Natural killer cell (primary cell): Measurements from ENCODE around the gene AGK. TPM values are rescaled to one million over a fixed set of nuclear protein-coding genes. Genes with fewer than 3 reads are reported as not detected.

ENCODE experiments used
- ATAC-seq, 3 donors: fragments of 150-1000 bp in 2 of 3; fragments of 200-7000 bp in 1 of 3; cut with Tn5 transposase; 1 replicate in 1 of 3; 2 replicates in 2 of 3; pipeline ENCODE4 v1.10.0; 2021; ENCODE audit warnings: mild to moderate bottlenecking in 2 of 3, moderate library complexity in 2 of 3
- DNase-seq, 2 donors: peaks; one replicate each; pipeline versions ENCODE4 v3.0.0 to v3.0.0-alpha.2; 2013 to 2021; ENCODE audit warnings: mixed read lengths in 1 of 2
- H3K27ac ChIP-seq: one replicate; pipeline ENCODE4 v1.5.1; 2013; ENCODE audit warnings: mild to moderate bottlenecking, low read length
- H3K27me3 ChIP-seq: one replicate; pipeline ENCODE4 v1.6.1; 2013; ENCODE audit warnings: low read length; ENCODE audit not compliant: control insufficient read depth, insufficient read depth
- H3K36me3 ChIP-seq: one replicate; pipeline ENCODE4 v1.6.1; 2013; ENCODE audit warnings: low read length; ENCODE audit not compliant: control insufficient read depth, insufficient read depth
- H3K4me1 ChIP-seq: one replicate; pipeline ENCODE4 v1.6.1; 2013; ENCODE audit warnings: low read length; ENCODE audit not compliant: control insufficient read depth, insufficient read depth
- H3K4me3 ChIP-seq: one replicate; pipeline ENCODE4 v1.5.1; 2013; ENCODE audit warnings: low read length
- H3K9me3 ChIP-seq: one replicate; pipeline ENCODE4 v1.6.1; 2013; ENCODE audit warnings: low read length; ENCODE audit not compliant: control insufficient read depth, insufficient read depth
- H3K27ac Mint-ChIP-seq, 2 donors: one replicate each; pipeline ENCODE4 v1.8.0; 2022; ENCODE audit warnings: mild to moderate bottlenecking in 2 of 2, mixed read lengths in 2 of 2, moderate library complexity in 1 of 2
- H3K27me3 Mint-ChIP-seq, 2 donors: one replicate each; pipeline ENCODE4 v1.8.0; 2022; ENCODE audit warnings: low read depth in 2 of 2, mixed read lengths in 2 of 2
- H3K36me3 Mint-ChIP-seq: one replicate; pipeline ENCODE4 v1.8.0; 2022; ENCODE audit warnings: mixed read lengths
- H3K4me1 Mint-ChIP-seq, 2 donors: one replicate each; pipeline ENCODE4 v1.8.0; 2022; ENCODE audit warnings: mixed read lengths in 2 of 2
- H3K4me3 Mint-ChIP-seq: one replicate; pipeline ENCODE4 v1.8.0; 2022; ENCODE audit warnings: mild to moderate bottlenecking, moderate library complexity, mixed read lengths
- H3K9me3 Mint-ChIP-seq, 2 donors: one replicate each; pipeline ENCODE4 v1.8.0; 2022; ENCODE audit warnings: mixed read lengths in 2 of 2
- CTCF ChIP-seq: fragments of 200-600 bp; IDR thresholded peaks from one replicate; pipeline ENCODE4 v1.8.0; 2022; ENCODE audit warnings: antibody characterized with exemption
- WGBS: methylation state at CpG from one replicate; pipeline ENCODE4 v1.1.7; 2013; ENCODE audit warnings: missing lambda C conversion rate; ENCODE audit not compliant: insufficient coverage; 5-methylcytosine and 5-hydroxymethylcytosine counted together
- intact Hi-C: fragments of 100-400 bp; cut with micrococcal nuclease; formaldehyde crosslinking; loops from one replicate; pipeline ENCODE4 v1.14.2; 2022
- total RNA-seq, 4 donors: library from RNA; stranded (reverse); fragments of 120-200 nt in 1 of 4; gene quantifications; one replicate each; pipeline versions ENCODE4 v1.2.3 to v1.2.4, GENCODE V29; 2013 to 2022

Gene AGK
- total RNA-seq, 3 donors from 2014 or later (not counting 1 experiment from before 2014, with no cell fraction given): 70.0 to 106 (median 99.0) TPM

GRCh38 chr7:141691540-141691939, 140.3 kb downstream of the AGK start:
- Mint-ChIP-seq H3K4me1 (peaks cover 25 to 41% of the 10 kb centered on the region in 2 donors), H3K4me3 (no peak overlapping the region), H3K27me3 (no peaks in the 10 kb centered on the region), H3K36me3 (no peaks in the 10 kb centered on the region), H3K27ac (no peak overlapping the region), H3K9me3 (no peaks in the 10 kb centered on the region)
- no peak for DNase-seq
- H3K27me3 ChIP-seq: no peaks in the 10 kb centered on the region
- TF ChIP-seq CTCF: no peak
- WGBS: 100% methylated on average over 1 of the region's 3 CpGs
- no peak for ATAC-seq
- H3K27ac ChIP-seq: no peak overlapping the region
- H3K4me3 ChIP-seq: no peak overlapping the region
- no peaks in the 10 kb centered on the region for H3K4me1 ChIP-seq
- peaks cover 2% of the 10 kb centered on the region for H3K36me3 ChIP-seq
- H3K9me3 ChIP-seq: no peaks in the 10 kb centered on the region
- intact Hi-C loops: no loop called here

GRCh38 chr7:141691961-141692360, 140.8 kb downstream of the AGK start:
- H3K9me3 ChIP-seq: no peaks in the 10 kb centered on the region
- no peak overlapping the region for H3K27ac ChIP-seq
- Mint-ChIP-seq H3K27me3 (no peaks in the 10 kb centered on the region), H3K36me3 (no peaks in the 10 kb centered on the region), H3K4me3 (no peak overlapping the region), H3K4me1 (peaks cover 25 to 41% of the 10 kb centered on the region in 2 donors), H3K27ac (no peak overlapping the region), H3K9me3 (no peaks in the 10 kb centered on the region)
- H3K4me3 ChIP-seq: no peak overlapping the region
- intact Hi-C loops: no loop called here
- TF ChIP-seq CTCF: no peak
- no peaks in the 10 kb centered on the region for H3K27me3 ChIP-seq
- H3K36me3 ChIP-seq: peaks cover 2% of the 10 kb centered on the region
- no peaks in the 10 kb centered on the region for H3K4me1 ChIP-seq
- 100% methylated on average over 2 of the region's 4 CpGs for WGBS
- DNase-seq (no peak), ATAC-seq (no peak)

- no peak for DNase-seq
- Histone ChIP-seq H3K4me3 (no peak overlapping the region), H3K36me3 (peaks cover 2% of the 10 kb centered on the region), H3K27ac (no peak overlapping the region), H3K4me1 (peaks cover 3% of the 10 kb centered on the region), H3K27me3 (no peaks in the 10 kb centered on the region), H3K9me3 (no peaks in the 10 kb centered on the region)
- no peaks in the 10 kb centered on the region for H3K27me3 Mint-ChIP-seq
- ATAC-seq: no peak
- H3K4me3 Mint-ChIP-seq: no peak overlapping the region
- H3K36me3 Mint-ChIP-seq: no peaks in the 10 kb centered on the region
- H3K9me3 Mint-ChIP-seq: no peaks in the 10 kb centered on the region
- H3K4me1 Mint-ChIP-seq: peaks cover 28 to 38% of the 10 kb centered on the region in 2 donors
- no peak for TF ChIP-seq CTCF
- H3K27ac Mint-ChIP-seq: no peak overlapping the region
- intact Hi-C loops: no loop called here
- 96% methylated on average over 2 of the region's 3 CpGs for WGBS
Measured at GRCh38 chr7:141693082-141693481, 141.9 kb downstream of the AGK start.

GRCh38 chr7:141695803-141696289, 144.6 kb downstream of the AGK start:
- H3K27ac Mint-ChIP-seq: no peak overlapping the region
- ATAC-seq: no peak
- H3K9me3 ChIP-seq: no peaks in the 10 kb centered on the region
- no peak for TF ChIP-seq CTCF
- no peak for DNase-seq
- no peaks in the 10 kb centered on the region for H3K27me3 ChIP-seq
- 89% methylated on average over 6 of the region's 6 CpGs for WGBS
- H3K4me3 Mint-ChIP-seq: no peak overlapping the region
- no peak overlapping the region for H3K4me3 ChIP-seq
- no peaks in the 10 kb centered on the region for H3K27me3 Mint-ChIP-seq
- H3K27ac ChIP-seq: no peak overlapping the region
- no peaks in the 10 kb centered on the region for H3K9me3 Mint-ChIP-seq
- intact Hi-C loops: no loop called here
- peaks cover 2% of the 10 kb centered on the region for H3K36me3 ChIP-seq
- no peaks in the 10 kb centered on the region for H3K36me3 Mint-ChIP-seq
- H3K4me1 Mint-ChIP-seq: peaks cover 39 to 48% of the 10 kb centered on the region in 2 donors
- H3K4me1 ChIP-seq: peaks cover 19% of the 10 kb centered on the region
